Spleen (tissue), 7 donors: ENCODE measurements around the gene PDGFA.

Experiments
- CTCF ChIP-seq, 11 experiments: fragments of 200-600 bp in 7 of 11; fragments of 450-650 bp in 4 of 11; sonication (generic) in 4 of 11; IDR thresholded peaks in 8 of 11; conservative IDR thresholded peaks in 3 of 11; 1 replicate in 7 of 11; 2 replicates in 4 of 11; pipeline versions ENCODE4 v1.4.0 to v1.8.0; 2016 to 2021; ENCODE audit warnings: antibody characterized with exemption in 11 of 11, inconsistent platforms in 4 of 11, mild to moderate bottlenecking in 1 of 11
- POLR2A ChIP-seq, 3 donors: fragments of 450-650 bp; IDR thresholded peaks; one replicate each; pipeline ENCODE4 v1.5.1; 2017; ENCODE audit warnings: antibody characterized with exemption in 3 of 3, mild to moderate bottlenecking in 1 of 3
- POLR2AphosphoS5 ChIP-seq, 3 donors: sonication (generic); formaldehyde crosslinking; IDR thresholded peaks; one replicate each; pipeline ENCODE4 v1.5.1; 2017; ENCODE audit warnings: antibody characterized with exemption in 3 of 3
- donor health status: DM: no; HTN: no; CAD: no; lungs with moderate emphysema.
- donor health status: DM: no; HTN: no; CAD: no.
- donor health status: DM: no; HTN: no; CAD: no.

GRCh38 chr7:457814-458510 is 61.7 kb downstream of the PDGFA start:
- TF ChIP-seq CTCF (IDR thresholded peaks at IDR 0.05 in 8 of 11, conservative IDR thresholded peaks at IDR 0.05 in 3 of 11), result no peak
- TF ChIP-seq POLR2AphosphoS5 (IDR thresholded peaks at IDR 0.05), result no peak
- no peak for TF ChIP-seq POLR2A (IDR thresholded peaks at IDR 0.05)
